Hematopoietic multipotent progenitor cell treated with erythropoietin and hydrocortisone succinate and interleukin-3 and kit ligand, for 6 days (in vitro differentiated cells): ENCODE results near the gene DSEL.

Source experiments
- DNase-seq: peaks from one replicate; pipeline ENCODE4 v3.0.0-alpha.2; 2015

Gene DSEL

DNA sequence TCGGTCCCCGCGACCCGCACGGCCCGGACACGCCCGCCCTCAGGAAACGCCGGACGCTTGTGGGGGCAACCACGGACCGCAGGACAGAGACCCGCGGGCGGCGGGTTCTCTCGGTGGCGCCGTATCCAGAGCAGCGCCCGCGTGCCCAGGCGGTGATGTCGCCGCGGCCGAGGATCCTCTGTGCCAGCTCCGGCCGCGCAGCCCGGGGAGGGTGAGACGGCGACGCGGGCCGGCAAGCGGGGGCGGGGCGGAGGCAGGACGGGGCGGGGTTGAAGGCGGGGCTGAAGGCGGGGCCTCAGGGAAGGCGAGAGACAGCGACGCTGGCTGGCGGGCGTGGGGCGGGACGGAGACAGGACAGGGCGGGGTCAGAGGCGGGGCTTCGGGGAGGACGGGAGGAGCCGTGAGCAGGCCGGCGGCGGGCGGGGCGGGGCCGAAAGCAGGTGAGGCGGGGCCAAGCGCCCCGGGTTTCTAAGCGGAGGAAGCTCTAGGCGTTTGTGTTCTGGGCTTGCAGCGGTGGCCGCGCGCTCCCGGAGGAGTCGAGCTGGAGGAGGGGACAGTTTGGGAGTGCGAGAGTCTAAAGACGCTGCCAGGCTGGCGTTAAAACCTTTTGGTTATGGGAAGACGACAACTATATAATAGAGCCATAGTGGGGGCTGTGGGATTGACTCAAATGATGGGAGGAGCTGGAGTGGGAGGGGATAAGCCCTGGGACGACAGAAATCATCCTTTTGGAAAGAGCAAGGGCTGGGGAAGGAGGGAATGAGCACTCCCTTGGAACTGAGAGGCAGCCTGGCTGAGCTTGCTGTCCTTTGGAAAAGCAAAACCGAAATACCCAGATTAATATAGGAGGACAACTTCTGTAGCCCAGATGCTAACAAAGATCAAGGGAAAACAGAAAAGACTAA lies at the start of gene DSEL:
Gene DSEL (minus strand): TSS at position 182 of the 905 bp plus-strand sequence. CDS start 2,112 bp downstream, outside the sequence.
- DNase-seq, result peak; percentile 94

DNA sequence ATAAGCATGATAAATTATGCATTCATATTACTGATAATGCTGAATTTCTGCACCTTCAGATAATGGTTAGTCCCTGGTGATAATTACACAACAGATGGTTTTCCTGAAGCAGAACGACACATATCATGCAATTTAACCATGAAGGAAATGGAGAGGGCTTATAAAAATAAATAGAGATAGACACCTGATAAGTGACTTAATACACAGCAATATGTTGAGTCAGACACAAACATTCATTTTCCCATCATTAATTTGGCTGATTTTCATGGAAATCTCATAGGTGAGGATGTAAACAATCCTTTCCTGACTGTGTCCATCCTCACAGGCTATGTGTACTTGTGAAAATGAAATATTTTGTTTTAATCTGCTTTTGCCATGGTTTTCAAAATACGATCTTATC lies 36.9 kb upstream of the DSEL start:
- DNase-seq, result no peak

DNA sequence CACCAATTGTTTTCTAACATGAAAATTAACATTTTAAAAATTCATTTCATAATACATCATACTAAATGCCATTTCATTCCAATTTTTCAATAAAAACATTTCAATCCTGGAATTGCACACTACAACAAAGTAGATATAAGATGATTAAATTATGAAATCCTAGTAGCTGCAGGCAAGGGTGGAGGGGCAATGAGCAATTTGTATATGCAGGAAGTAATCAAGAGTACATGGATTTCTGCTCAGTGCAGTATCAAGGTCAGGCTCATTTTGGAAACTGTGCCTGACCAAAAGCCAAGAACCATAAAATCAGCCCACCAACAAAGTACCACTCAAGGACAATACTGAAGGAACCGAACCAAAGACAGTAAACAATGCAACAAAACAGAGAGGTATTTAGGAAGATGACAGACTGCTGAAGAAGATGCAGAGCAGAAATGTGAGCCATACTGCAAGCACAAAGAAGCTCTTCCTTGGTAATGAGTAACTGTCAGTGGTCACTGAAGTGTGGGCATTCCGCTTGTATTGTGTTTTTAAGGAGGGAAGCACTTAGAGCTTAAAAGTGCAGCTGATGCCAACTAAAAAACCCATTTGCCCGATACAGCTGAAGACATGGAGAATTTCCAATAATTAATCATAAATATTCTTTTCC lies 34.5 kb upstream of the DSEL start:
- DNase-seq, result no peak

DNA sequence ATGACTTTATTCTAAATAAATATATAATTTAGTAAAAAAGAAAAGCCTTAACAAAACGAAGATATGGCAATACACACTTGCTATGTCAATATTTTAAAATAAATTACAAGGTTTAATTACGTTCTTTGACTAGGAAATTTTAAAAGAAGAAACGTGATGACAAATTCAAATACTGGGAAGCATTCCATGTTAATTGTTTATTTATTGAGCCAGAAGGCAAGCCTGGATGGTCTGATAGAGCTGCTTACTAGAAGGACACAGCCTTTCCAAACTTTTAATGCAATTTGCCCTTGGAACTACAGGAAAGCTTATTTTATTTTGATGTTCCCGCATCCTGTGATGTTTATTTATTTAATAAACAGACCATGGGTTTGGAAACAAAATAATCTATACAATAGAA lies 33.4 kb upstream of the DSEL start:
- no peak for DNase-seq

DNA sequence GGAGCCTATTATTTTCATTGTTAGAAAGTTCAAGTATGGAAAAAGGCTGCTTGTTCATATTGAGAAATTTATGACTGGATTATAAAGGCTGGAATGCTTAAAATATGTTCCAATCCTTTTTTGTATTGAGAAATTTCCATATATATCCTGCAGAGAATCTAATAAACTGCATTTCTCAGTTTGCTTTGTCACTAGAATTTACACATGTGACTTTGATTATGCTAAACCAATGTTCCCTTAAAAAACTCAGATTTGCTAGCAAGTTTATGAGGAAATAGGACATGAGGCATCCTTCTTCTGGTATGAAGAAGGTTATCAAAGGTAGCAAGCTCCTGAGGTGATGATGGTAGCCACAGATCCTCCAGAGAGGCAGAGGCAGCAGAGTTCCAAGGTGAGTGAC lies 29.2 kb upstream of the DSEL start:
- no peak for DNase-seq

DNA sequence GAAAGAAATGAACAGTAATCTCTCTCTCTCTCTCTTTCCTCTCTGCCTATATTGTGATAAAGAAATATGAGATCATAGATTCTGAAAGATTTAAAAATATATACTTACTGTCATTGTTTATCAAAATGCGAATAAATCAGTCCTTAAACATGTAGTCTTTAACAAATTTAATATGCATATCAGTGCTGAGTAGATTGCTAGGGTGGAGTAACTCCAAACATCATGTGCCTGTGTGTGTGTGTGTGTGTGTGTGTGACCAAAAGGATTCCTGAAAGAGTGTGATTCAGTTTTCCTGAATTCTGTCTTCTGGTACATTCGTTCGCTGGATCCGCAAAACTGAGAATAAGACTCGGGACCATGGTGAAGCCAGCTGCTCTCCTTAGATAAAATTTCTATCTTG lies 24.0 kb upstream of the DSEL start:
- DNase-seq, result no peak

DNA sequence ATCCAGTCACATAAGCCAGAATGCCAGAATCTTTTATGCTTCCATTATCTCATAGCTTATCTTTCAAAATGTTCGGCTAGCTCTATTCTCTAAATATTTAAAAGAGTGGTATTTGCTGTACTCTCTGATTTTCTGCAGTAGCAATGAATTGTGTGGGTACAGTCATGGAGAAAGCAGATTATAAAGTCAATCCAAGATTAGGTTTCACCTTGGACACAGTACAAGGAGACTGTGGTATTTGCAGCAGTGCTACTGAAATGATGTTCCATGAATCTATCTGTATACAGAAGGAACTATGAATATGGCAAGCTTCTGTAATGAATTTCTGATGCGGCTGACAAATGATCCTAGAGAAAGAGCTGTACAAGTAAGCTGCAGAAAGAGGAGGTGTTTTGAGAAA lies 15.4 kb upstream of the DSEL start:
- no peak for DNase-seq

DNA sequence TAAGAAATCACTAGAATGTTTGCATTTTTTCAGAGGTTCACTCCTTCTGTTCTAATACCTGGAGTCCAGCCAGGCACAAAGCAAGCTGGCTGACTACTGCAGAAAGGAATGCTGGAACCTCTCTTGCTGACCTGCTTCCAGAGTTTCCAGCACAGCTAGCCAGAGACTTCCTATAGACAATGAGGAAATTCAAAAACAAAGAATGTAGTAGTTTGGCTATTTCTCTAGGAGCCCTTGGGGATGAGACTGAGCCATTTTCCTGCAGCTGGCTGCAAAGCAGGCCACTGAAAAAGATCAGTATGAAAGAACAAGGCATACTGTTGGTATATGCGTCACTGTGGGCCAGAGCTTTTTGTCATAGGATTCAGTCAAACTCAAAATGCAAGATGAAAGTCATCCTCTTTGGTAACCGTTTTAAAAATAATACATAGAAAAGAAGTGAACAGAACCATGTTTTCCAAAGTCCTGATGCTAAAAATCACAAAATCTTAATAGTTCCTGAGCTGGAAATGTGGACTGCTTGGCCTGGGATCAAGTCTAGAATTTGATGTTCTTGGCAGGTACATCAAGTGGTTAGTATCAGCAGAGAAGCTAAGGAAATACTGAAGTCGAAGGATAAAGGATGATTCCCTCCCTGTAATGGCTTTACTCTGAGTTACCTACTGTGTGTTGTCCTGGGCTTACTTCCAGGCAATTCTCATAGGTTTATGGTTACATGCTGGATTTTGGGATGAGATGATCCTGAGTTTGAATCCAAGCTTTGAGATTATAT lies 9.0 kb upstream of the DSEL start:
- DNase-seq, result no peak

DNA sequence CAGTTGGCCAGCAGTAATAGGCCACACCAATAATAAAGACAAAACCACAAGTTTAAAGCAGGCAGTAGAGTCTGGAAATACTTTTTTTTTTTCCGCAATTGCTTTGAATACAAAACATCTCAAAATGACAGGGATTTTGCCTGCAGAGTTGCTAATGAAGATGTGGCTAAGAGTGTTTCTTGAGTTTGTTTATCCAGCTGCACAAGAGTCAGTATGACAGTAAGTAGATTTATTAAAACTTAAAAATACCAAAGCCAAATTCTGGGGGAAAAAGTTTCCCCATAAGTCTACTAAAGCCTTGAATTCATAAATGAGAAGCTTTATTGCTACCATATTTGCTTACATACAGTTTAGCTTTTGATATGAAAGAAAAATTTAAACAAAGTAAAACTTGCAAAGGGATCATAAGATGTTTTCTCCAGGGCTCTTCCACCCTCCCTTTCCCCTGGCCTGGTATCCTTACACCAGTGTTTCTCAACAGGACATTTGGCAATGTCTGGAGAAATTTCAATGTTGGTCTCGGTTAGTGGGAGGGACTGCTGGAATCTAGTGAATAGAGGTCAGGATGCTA lies 3.9 kb upstream of the DSEL start:
- no peak for DNase-seq

DNA sequence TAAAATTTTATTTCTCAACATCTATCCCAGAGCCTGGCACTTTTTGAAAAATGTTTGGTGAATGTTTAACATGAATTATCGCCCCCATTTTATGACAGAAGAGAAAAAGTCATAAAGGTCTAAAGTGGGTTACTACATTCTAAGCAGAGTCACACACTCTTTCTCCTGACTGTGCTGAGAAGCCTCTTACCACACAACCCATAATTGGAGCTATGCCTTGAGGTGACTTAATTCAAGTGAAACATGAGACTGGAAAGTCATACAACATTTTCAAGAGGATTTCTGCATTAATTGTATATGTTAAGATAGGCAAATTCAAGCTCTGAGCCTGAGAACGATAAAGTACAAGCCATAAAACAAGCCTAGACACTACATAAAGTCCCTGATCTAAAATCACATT lies 3.1 kb upstream of the DSEL start:
- no peak for DNase-seq

DNA sequence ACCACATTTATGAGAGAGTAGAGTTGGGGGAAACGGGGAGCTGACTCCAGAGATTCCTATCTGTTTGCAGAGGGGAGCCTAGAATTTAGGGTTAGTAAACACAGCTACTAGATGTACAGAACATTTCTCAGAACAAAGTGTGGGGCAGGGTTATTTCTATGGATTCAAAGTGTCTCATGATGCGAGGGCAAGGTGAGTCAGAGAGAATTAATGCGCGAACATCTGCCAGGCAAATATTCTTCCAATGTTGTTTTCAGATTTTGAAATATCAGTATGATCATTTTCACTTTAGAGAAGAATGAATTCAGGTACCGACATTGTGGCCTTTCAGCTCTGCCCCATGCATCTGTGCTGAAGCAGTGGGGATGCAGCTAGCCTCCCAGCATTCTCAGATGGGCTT lies 2.0 kb upstream of the DSEL start:
- no peak for DNase-seq

DNA sequence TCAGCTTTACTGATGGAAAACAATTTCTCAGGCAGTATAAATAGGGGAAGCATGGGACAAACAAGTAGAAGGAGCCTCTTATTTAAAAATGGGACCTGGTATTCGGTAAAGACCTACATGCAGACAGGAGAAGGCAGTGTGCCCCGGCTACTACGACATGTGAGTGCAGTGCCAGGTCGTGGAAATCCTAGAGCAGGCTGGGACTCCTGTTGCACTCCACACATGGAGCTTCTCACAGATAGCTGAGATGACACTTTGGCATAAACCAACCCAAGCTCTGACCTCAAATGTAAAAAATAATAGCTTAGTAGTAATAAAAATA lies 885 bp upstream of the DSEL start:
- no peak for DNase-seq

DNA sequence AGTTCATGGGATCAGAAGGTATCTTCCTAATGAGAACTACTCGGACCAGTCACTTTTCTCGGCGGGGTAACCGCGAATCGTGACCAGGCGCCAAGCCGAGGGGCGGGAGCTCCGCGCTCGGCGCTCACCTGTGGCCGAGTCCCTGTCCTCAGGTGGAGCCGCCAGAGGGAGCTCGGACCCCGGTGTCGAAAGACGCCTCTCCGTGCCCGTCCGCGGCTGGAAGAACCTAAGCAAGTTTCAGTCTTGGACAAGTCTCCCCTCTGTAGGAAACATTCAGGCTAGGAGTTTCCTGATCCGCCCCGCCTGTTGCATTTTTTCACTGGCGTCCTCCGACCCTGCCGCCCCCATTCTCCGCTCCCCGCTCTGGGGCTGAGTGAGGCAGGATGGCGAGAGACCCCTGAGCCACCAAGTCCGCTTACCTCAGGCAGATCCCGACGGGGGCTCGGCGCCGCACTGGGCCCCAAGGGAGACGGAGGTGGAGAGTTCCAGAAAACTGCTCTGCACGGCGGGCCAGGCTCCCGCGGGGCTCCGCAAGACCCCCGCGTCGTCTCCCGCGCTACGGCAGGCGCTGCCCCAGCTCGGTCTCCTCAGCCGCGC lies 480 bp downstream of the DSEL start:
- peak; percentile 70 for DNase-seq

DNA sequence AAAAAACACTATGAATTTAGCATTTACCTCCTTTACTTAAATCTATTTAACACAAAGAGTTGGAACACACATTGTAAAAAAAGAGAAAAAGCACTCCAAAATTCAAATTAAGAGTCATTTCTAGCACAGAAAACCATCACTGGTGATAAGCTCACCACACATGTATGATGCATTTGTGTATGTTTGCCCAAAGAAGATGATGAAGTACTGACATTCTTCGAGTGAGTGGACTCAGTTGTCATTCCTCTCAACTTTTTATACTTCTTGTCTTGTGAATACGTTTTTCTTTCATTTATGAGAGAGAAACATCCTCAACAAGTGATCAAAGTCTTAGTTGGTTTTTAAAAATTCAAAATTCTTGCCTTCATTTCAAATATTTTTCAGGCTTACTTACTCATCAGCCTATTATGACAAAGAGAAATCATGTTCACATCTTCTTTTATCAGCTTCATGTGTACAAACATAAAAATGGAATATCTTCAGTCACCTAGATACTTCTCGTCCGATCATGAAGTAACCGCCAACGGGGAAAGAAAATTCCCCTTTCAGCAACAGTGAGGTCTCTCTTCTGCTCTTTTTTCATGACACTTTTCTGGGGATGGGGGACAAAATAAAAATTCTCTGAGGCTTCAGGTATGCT lies 1.5 kb downstream of the DSEL start:
- no peak for DNase-seq

DNA sequence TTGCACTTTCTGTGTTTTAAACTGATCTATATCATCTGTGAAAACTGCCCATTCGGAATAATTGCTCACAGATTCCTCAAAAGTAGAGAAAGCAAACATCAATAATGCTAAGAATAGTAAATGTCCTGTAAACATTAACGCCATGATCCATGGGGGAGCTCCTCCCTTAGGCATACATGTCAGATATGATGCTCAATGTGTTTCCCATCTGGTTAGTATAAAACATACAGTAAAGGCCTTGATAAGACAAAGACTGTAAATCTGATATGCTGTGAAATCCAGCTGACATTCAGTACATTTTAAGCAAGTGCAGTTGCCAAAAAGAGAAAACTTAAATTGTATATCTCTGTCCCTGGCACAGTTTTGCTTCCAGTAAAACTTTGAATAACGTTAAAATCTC lies 2.1 kb downstream of the DSEL start:
- DNase-seq, result no peak

DNA sequence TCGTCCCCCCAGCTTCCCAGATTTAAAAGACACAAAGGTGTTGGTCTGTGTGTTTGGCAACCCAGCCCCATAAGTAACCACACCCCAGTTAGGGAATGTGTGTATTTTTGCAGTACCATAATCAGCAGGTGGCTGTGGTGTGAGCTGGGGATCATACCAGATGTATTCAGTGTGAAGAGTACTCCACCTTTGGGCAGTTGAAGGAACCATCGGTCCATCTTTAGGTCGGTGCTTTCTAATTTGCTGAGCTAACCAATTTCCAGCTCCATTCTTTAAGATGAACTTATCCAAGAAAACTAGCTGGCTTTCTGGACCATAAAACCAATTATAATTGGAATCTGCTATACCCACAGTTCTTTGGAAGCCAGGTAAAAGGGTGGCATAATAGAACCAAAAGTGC lies 3.2 kb downstream of the DSEL start:
- peak; percentile 16 for DNase-seq

DNA sequence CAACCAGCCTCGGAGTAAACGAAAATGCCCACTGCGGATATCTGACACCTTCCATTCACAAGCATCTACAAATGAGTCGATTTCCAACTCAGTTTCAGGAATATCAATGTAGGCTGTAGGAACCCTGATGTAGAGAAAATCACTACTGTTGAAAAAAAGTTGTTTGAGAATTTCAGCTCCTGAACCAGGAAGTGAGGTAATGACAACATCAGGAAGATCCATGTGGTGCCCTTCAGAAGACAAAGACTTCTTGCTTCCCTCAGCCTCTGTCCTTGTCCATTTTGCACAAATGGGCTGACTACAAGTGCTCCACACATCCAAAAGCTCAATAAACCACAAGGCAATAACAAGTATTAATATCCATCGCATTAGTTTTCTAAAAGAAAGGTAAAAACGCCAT lies 4.7 kb downstream of the DSEL start:
- DNase-seq, result no peak

DNA sequence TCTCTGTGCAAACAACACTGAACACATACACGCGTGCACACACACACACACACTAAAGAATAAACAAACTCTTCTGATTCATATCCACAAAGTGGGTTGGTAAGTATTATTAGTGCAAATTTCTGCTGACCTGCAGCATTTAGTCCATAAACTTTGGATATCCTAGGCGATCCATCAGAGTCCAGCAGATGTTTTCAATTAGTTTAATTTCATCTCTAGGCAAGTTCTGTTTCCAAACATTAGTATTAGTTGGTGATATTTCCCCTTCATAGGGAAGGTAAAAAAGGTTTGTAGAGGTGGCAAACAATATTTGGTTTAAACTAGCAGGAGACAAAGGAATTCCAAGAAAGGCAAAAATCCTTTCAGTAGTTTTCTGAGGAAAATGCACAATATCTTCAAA lies 5.7 kb downstream of the DSEL start:
- DNase-seq, result no peak

DNA sequence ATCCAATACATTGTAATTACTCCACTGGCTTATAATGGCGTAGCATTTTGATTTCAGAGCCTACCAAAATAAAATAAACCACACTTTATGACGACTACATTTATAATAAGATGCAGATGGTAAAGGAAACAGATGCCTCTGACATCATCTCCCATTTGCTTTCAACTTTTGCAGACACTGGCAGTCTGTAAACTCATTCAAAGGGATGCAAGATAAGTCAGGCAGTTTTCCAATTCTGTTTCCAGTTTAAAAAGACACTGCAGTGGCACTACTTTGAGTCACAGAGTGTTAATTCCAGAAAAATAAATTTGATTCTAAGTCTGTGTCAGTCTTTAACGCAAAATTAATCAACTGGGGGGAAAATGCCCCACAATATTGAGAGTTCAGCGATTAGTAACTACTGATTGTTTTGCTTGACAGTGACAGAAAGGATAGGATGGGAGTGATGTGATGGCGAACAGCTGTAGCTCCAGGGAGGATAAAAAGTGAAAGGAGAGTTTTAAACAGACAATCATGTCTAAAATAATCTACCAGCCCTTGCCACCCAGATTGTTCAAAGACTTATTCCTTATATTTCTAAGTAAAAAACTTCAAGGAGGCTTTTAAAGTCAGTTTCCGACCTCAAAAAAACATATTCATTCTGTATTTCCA lies 6.7 kb downstream of the DSEL start:
- no peak for DNase-seq

DNA sequence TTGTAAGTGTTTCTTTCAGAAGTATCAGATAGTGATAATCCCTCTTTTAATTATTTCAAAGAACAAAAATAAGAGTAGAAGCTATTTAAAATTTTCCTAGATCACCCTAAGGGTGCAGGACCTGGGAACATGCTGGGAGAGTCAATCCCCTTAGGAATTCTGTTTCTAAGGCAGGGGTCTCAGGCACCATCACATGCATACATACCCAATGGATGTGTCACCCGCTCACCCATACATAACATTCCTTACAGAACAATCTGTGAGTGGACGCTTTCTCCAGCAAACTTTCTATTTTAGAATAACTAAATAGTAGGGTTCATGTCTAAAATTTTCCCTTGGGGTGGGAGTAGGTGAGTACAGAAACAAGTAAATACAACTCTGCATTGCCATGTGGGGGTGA lies 8.4 kb downstream of the DSEL start:
- no peak for DNase-seq

DNA sequence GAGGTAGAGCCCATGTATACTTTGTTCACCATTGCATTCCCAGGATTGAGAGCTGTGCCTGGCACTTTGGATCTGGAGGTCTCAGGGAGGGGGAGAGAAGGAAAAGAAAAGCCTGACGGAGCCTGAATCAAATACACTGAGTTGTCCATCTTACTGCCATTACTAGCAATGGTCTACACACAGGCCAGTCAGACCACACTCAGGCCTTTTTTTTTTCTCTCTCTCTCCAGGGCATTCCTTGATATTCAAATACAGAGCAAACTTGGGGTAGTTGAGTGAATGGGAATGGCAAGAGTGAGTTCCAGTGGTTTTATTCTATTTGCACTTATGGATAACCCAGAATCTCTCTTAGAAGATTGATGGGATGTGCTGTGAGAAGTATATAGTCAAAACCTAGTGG lies 11.8 kb downstream of the DSEL start:
- no peak for DNase-seq
